ENCODE data around the gene MAPK8.
"Not testable (repeated sequence)": the region's sequence is repeated elsewhere in the genome, so short reads cannot be mapped to it uniquely, and the experiment has no call there.

The MAPK8 gene

GRCh38 chr10:48414778-48415177 lies 108.3 kb downstream of the MAPK8 start:
- no peak for DNase-seq

GRCh38 chr10:48416584-48417232 lies 110.2 kb downstream of the MAPK8 start:
- no peak for DNase-seq

- DNase-seq = no peak
Measured at GRCh38 chr10:48417374-48417773, 110.9 kb downstream of the MAPK8 start.

DNA sequence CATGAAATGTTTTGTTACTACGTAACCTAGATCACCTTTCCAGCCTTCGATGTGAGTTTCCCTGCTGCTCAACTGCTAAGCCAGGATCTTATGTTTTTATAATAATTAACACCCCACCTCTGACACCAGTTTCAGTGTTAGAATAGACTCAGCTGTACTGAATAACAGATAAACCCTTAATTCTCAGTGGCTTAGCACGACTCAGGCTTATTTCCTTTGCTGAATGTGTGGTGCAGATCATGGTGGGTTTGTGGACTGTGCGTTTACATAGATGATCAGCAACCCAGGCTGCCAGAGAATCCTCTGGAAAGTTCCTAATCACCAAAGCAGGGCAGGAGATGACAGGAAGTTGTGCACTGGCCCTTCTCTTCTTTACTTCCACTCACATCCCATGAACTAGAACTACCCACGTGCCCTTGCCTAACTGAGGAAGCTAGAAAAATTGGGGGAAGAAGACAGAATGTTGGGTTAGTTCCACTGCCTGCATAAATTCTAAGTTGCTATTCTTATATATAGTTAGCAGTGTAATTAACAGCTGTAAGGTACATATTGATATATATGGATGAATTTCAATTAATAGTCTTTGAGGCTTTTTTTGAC lies 111.8 kb downstream of the MAPK8 start:
- DNase-seq = no peak

GRCh38 chr10:48419714-48420113 lies 113.2 kb downstream of the MAPK8 start:
- DNase-seq = no peak

- DNase-seq = not testable (repeated sequence)
Measured at GRCh38 chr10:48421862-48422261, 115.4 kb downstream of the MAPK8 start.

- DNase-seq = no peak
Measured at GRCh38 chr10:48423884-48424283, 117.4 kb downstream of the MAPK8 start.

DNA sequence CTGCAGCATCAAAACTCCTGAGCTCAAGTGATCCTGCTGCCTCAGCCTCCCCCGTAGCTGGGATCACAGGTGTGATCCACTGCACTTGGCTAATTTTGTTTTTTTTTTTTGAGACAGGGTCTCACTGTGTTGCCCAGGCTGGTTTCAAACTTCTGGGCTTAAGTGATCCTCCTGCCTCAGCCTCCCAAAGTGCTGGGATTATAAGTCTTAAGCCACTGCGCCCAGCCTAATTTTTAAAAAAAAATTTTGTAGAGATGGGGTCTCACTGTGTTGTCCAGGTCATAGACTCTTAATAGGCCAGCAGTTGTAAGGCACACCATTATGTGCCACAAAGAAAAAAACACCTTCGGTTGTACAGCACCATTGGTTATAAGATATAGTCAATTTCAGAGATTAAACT lies 122.4 kb downstream of the MAPK8 start:
- no peak for DNase-seq

DNA sequence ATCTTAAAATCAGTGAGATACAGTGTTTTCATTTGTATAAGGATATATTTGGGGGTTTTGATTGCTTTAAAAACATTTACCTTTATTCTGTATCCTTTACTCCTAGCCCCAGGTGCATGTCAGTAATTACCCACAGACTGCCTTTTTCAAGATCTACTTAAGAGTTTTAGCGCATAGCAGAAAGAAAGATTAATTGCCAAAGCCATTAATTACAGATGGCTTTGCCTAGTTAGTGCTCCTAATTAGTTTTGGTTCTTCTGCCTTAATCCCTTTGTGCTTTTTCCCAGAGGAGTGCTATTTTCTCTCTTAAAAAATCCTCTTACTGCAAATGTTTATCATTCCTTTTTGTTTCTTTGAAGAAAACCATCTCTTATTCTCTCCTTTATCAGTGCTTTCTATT lies 122.8 kb downstream of the MAPK8 start:
- DNase-seq = no peak

DNA sequence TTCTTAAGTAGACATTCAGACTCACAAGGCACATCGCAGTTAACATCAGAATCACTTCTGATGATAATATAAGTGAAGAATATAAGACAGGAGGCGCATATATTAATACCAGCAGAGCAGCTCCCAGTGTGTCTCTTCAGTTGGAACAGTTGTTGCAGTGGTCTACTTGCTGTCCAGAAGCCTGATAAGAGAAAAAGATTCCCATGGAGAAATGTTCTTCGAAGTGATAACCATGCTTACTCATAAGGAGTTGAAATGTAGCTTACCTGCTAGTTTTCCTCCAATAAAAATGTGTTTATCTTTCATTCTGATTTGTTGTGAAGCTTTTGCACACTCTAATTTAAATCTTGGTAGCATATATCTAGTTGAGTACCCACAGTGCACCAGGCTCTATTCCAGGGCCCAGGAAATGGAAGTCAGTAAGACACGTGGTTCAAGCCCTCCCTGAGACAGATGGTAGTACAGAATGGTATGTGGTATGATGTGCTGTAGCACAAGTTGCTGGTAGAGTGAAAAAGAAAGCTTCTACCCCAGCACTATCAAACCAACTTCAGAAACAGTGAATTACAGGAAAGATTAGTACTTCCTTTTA lies 124.0 kb downstream of the MAPK8 start:
- DNase-seq = no peak

GRCh38 chr10:48431871-48432270 lies 125.4 kb downstream of the MAPK8 start:
- no peak for DNase-seq

DNA sequence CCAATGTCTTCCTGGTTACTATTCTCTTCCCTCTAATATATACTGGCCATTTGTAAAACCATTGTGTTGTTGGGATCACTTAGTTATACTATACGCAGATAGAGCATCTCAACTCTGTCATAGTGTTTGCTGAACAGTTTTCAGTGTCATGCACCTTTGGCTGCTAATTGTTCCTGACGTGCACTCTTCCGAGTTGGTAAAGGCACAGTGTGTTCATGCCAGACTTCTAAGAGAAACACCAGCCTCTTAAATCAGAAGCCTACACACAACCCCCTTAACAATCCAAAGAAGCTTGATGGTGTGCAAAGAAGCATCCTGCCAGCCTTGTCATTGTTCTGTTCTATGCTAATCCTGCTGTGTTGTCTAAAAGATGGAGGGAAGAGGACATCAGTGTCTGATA lies 131.1 kb downstream of the MAPK8 start:
- DNase-seq = no peak

GRCh38 chr10:48439031-48439430 lies 132.6 kb downstream of the MAPK8 start:
- no peak for DNase-seq

GRCh38 chr10:48439581-48440041 lies 133.1 kb downstream of the MAPK8 start:
- no peak for DNase-seq

- no peak for DNase-seq
Measured at GRCh38 chr10:48440771-48441170, 134.3 kb downstream of the MAPK8 start.

DNA sequence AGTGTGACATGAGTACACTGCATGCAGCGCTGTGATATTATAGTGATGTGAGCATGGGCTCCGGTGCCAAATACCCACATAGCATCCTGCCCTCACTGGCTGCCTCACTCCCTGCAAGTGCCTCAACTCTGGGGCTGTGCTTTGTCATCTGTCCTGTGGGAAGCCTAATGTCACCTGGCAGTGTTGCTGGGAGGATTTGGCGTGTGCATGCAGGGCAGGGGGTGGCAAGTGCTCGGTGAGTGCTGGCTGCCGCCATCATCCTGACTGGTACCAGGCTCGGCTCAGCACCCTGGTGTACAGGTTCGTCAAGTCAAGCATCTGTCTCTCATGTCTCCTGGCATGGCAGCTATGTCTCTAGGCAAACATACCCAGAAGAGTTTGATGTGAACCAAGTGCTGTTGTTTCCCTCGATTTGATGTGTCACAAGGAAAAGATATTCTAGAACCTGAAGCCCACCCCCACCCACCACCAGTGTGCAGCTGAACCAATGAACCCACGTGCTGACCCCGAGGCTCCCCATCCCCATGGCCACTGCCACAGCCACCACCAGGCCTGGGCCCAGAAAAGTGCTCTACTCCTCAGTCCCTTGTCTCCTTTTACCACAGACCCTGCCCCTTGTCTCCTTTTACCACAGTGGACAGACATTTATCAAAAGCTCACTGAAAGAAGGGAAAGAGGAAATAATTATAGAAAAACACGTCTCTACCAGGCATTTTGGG lies 135.8 kb downstream of the MAPK8 start:
- no peak for DNase-seq

DNA sequence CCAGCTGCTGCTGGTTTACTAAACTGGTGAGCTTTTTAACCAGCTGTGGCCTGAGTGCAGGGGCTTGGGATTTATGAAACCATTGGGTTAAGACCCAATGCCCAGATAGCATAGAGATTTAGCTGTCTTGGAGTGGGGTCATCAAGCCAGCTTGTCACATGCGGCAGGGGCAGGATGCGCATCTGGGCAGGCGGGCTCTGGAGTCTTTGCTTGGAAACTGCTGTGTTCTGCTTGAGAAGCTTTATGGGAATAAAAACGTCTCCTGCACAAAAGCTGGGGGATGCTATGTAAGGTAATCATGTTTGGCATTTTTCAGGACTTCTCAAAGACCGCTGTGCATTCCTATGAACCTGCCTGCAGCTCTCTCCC lies 136.3 kb downstream of the MAPK8 start:
- no peak for DNase-seq

GRCh38 chr10:48444266-48444665 lies 137.8 kb downstream of the MAPK8 start:
- DNase-seq = peak in 1 of 56 donors; percentile 23

GRCh38 chr10:48444861-48445841 lies 138.7 kb downstream of the MAPK8 start:
- DNase-seq = peak in 1 of 56 donors; percentile 51

DNA sequence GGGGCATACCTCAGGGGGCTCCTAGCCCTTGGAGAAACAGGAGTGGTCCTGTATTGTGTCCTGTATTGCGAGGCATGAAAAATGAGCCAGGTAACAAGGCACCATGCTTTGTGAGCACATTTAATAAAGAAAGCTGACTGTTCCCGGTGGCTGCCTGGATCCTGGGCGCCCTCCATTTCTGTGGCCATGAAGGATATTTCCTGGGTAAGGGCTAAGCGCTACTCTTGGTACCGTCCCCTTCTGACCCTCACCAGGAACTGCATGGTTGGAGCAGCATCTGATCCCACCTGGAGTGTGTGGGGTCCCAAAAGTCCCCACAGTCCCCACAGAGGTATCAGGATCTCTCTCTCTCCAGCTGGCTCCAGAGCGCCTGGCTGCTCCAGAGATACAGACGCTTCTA lies 139.5 kb downstream of the MAPK8 start:
- no peak for DNase-seq

DNA sequence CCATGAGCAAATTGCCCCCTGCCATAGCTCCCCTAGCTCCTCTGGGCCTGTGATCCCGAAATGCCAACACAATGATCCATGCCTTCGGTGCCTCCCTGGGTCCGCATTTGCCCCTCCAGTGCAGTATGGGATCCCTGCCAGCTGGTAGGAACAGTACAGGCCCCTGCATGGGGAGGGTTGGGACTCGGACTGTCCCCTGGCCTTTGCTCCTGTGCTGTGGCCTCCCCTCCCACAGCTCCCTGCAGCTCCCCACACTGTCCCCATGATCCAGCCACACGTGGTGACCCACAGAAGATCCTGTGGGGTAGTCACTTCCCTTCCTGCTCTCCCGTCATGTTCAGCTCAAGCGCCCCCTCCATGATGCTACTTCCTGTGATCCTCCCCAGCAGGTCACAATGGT lies 140.3 kb downstream of the MAPK8 start:
- no peak for DNase-seq

Data from amygdala (tissue), 56 donors.